Lower lobe of right lung (tissue), 2 donors: ENCODE data around the gene HOXA3. TPM values are rescaled to one million over a fixed set of nuclear protein-coding genes. Genes with fewer than 3 reads are reported as not detected.

Experiments used
- ATAC-seq, 2 donors: fragments of 200-7000 bp; cut with Tn5 transposase; one replicate each; pipeline ENCODE4 v1.9.1; 2020 to 2022; ENCODE audit warnings: mild to moderate bottlenecking in 2 of 2, moderate library complexity in 2 of 2
- DNase-seq: peaks from one replicate; pipeline ENCODE4 v3.0.0-alpha.2; 2020
- H3K27ac ChIP-seq: fragments of 200-600 bp; one replicate; pipeline ENCODE4 v1.8.0; 2022
- H3K27me3 ChIP-seq: fragments of 200-600 bp; one replicate; pipeline ENCODE4 v1.8.0; 2022; ENCODE audit warnings: low read depth
- H3K36me3 ChIP-seq: fragments of 200-600 bp; one replicate; pipeline ENCODE4 v1.8.0; 2022; ENCODE audit warnings: mild to moderate bottlenecking
- H3K4me1 ChIP-seq: fragments of 200-600 bp; one replicate; pipeline ENCODE4 v1.8.0; 2022
- H3K4me3 ChIP-seq: fragments of 200-600 bp; one replicate; pipeline ENCODE4 v1.8.0; 2022; ENCODE audit warnings: mild to moderate bottlenecking
- H3K9me3 ChIP-seq: fragments of 200-600 bp; one replicate; pipeline ENCODE4 v1.8.0; 2022
- CTCF ChIP-seq: fragments of 200-600 bp; IDR thresholded peaks from one replicate; pipeline ENCODE4 v1.8.0; 2022; ENCODE audit warnings: antibody characterized with exemption, mild to moderate bottlenecking
- intact Hi-C: fragments of 100-400 bp; cut with DNase I; formaldehyde crosslinking; loops from one replicate; pipeline ENCODE4 v1.11.0; 2022
- total RNA-seq: library from RNA; stranded (reverse); fragmentation: NEBNext Ultra II Directional; extraction: Animal tissue kit (Norgen Biotek cat#: 25700); gene quantifications from one replicate; pipeline ENCODE4 v1.2.1, GENCODE V29; 2021
- donor health status: DM: no; HTN: yes; CAD: no; lungs with severe emphysema.

HOXA3 gene
- total RNA-seq, 1 donor from 2014 or later = 4.6 TPM

GRCh38 chr7:27191161-27191731, 38.9 kb upstream of the HOXA3 start:
- H3K27ac ChIP-seq = no peak overlapping the region
- DNase-seq (no peak), ATAC-seq (no peak)
- H3K4me3 ChIP-seq = no peak overlapping the region
- no peaks in the 10 kb centered on the region for H3K9me3 ChIP-seq
- H3K36me3 ChIP-seq = no peaks in the 10 kb centered on the region
- intact Hi-C loops = loop anchor here (10.0 kb wide), 1 partner anchor 894 kb away; no protein-coding TSS in a partner anchor
- peaks cover 100% of the 10 kb centered on the region for H3K27me3 ChIP-seq
- no peak for TF ChIP-seq CTCF
- peaks cover 42% of the 10 kb centered on the region for H3K4me1 ChIP-seq

GRCh38 chr7:27189997-27190748, 37.8 kb upstream of the HOXA3 start:
- H3K27ac ChIP-seq = no peak overlapping the region
- no peak for DNase-seq
- ATAC-seq = no peak
- H3K36me3 ChIP-seq = no peaks in the 10 kb centered on the region
- H3K4me1 ChIP-seq = peaks cover 49% of the 10 kb centered on the region
- H3K4me3 ChIP-seq = no peak overlapping the region
- H3K27me3 ChIP-seq = peaks cover 100% of the 10 kb centered on the region
- no peak for TF ChIP-seq CTCF
- intact Hi-C loops = loop anchor here (10.0 kb wide), 1 partner anchor 895 kb away; no protein-coding TSS in a partner anchor
- no peaks in the 10 kb centered on the region for H3K9me3 ChIP-seq

GRCh38 chr7:27189295-27189996, 37.1 kb upstream of the HOXA3 start:
- Histone ChIP-seq H3K4me1 (peaks cover 56% of the 10 kb centered on the region), H3K36me3 (no peaks in the 10 kb centered on the region), H3K4me3 (peak overlapping the region; percentile 34), H3K9me3 (no peaks in the 10 kb centered on the region), H3K27ac (no peak overlapping the region), H3K27me3 (peaks cover 100% of the 10 kb centered on the region)
- no peak for TF ChIP-seq CTCF
- intact Hi-C loops = no loop called here
- DNase-seq = no peak
- no peak for ATAC-seq

DNA sequence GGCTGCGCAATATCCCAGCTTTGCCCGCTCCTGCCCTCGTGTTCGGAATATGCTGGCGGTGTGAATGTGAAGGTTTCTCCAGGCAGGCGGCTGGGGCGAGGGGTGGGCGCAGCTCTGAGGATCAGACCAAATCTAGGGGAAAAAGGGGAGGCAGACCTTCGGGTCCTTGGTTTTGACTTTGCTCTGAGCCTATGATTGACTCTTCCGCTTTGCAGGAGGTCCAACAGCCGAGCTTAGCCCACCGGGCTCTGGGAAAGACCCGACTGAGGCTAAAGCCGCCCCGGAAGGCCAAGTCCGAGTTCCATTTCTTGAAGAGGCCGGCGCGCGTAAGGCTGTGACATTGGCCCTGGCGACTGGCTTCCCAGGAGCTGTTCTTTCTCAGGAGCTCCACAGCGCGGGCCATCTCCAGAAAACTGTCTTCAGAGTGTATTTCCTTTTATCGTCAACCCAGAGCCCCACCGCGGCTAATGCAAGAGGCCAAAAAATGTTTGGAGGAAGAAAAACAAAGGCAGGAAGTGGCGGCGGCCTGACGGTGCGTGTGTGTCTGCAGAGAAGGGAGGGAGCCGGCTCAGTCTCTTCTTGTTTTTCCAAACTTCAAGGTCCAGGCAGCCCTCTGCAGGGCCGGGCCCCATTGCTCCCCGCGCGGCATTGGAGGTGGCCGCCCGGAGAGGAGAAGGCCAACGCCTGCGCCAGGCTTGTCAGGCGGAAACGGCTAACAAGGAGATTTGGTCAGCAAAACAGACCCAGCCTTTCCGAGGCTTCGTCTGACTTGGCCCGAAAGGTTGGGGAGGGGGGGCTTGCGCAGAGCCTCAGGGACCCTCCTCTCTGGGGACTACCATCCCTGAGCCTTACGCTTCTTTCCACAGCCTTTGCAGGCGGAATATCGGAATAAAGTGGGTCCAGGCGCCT, 36.3 kb upstream of the HOXA3 start:
- Histone ChIP-seq H3K9me3 (no peaks in the 10 kb centered on the region), H3K4me3 (peak overlapping the region; percentile 34), H3K27ac (no peak overlapping the region), H3K4me1 (peaks cover 62% of the 10 kb centered on the region), H3K36me3 (no peaks in the 10 kb centered on the region), H3K27me3 (peaks cover 100% of the 10 kb centered on the region)
- TF ChIP-seq CTCF = no peak
- intact Hi-C loops = no loop called here
- DNase-seq (no peak), ATAC-seq (peak in 1 of 2 donors; percentile 21)
